HCT116 (cell line): ENCODE measurements around the gene POLK. TPM values are rescaled to one million over a fixed set of nuclear protein-coding genes. Genes with fewer than 3 reads are reported as not detected.

Experiments used
- ATAC-seq: fragments of 200-7000 bp; cut with Tn5 transposase; 2 replicates; pipeline ENCODE4 v1.9.1; 2020; ENCODE audit warnings: mild to moderate bottlenecking, moderate library complexity
- BruUV-seq: library from RNA; stranded (reverse); fragments of 400-500 nt; replicated peaks from 2 replicates; lab custom pipeline; 2021; lab: Mats Ljungman, UMichigan
- CTCF ChIA-PET: fragments of 300-600 bp; sonication (Branson Sonifier 250); formaldehyde crosslinking; loops from one replicate; lab custom pipeline; 2021; ENCODE audit warnings: antibody characterized with exemption; lab: Charles Lee
- POLR2A ChIA-PET: fragments of 300-600, 350-600 bp; sonication (Branson Sonifier 250); formaldehyde crosslinking; loops from one replicate; lab custom pipeline; 2021; ENCODE audit warnings: antibody characterized with exemption; lab: Charles Lee
- RAD21 ChIA-PET, 2 experiments: fragments of 300-600 bp; sonication (Branson Sonifier 250); formaldehyde crosslinking; loops; one replicate each; lab custom pipeline; 2023; ENCODE audit warnings: low total read pairs in 2 of 2; ENCODE audit not compliant: uncharacterized antibody in 2 of 2, unreplicated experiment in 2 of 2, low non-redundant PET in 1 of 2; lab: Charles Lee
- DNase-seq: peaks from one replicate; pipeline ENCODE4 v3.0.0-alpha.2; 2010; ENCODE audit warnings: low read depth, low spot score
- H2AFZ ChIP-seq: fragments of 200-600 bp; shearing (Covaris generic), sonication (generic); 2 replicates; pipeline ENCODE4 v1.6.1; 2017; ENCODE audit warnings: low read depth, mixed run types, mixed read lengths, antibody characterized with exemption, low read length; ENCODE audit not compliant: poor library complexity, severe bottlenecking
- H3K27ac ChIP-seq: 2 replicates; pipeline ENCODE4 v1.5.1; 2012; ENCODE audit warnings: low read depth, low read length
- H3K27me3 ChIP-seq: fragments of 200-600 bp; sonication (generic); 2 replicates; pipeline ENCODE4 v1.6.1; 2016; ENCODE audit warnings: mixed run types, low read length, mixed read lengths; ENCODE audit not compliant: insufficient read depth
- H3K36me3 ChIP-seq, 2 experiments: fragments of 200-500 bp in 1 of 2; fragments of 200-600 bp in 1 of 2; sonication (Bioruptor generic) in 1 of 2; sonication (generic) in 1 of 2; 2 replicates each; pipeline versions ENCODE4 v1.5.1 to v1.6.1; 2014 to 2016; ENCODE audit warnings: low read length in 2 of 2, inconsistent platforms in 1 of 2, mixed read lengths in 1 of 2, mixed run types in 1 of 2; ENCODE audit not compliant: insufficient read depth in 2 of 2, control insufficient read depth in 1 of 2
- H3K4me1 ChIP-seq, 2 experiments: fragments of 200-600 bp in 1 of 2; sonication (generic) in 1 of 2; 2 replicates each; pipeline versions ENCODE4 v1.5.1 to v1.6.1; 2012 to 2017; ENCODE audit warnings: low read length in 2 of 2, inconsistent platforms in 1 of 2, mild to moderate bottlenecking in 1 of 2, mixed read lengths in 1 of 2, mixed run types in 1 of 2, moderate library complexity in 1 of 2; ENCODE audit not compliant: insufficient read depth in 2 of 2, control insufficient read depth in 1 of 2
- H3K4me2 ChIP-seq: fragments of 200-600 bp; sonication (generic); 2 replicates; pipeline ENCODE4 v1.6.1; 2017; ENCODE audit warnings: mixed run types, low read length, mixed read lengths
- H3K4me3 ChIP-seq, 2 experiments: fragments of 200-600 bp in 1 of 2; sonication (generic) in 1 of 2; replicated peaks in 1 of 2; 2 replicates each; pipeline ENCODE4 v1.5.1; 2011 to 2016; ENCODE audit warnings: low read length in 2 of 2, control low read depth in 1 of 2, low read depth in 1 of 2, mild to moderate bottlenecking in 1 of 2, mixed read lengths in 1 of 2, mixed run types in 1 of 2
- H3K79me2 ChIP-seq: fragments of 200-600 bp; sonication (generic); 2 replicates; pipeline ENCODE4 v1.6.1; 2017; ENCODE audit warnings: mild to moderate bottlenecking, mixed run types, low read length, moderate library complexity, mixed read lengths; ENCODE audit not compliant: insufficient read depth
- H3K9ac ChIP-seq: fragments of 200-600 bp; sonication (generic); 2 replicates; pipeline ENCODE4 v1.6.1; 2016; ENCODE audit warnings: low read length, mixed read lengths
- H3K9me2 ChIP-seq: fragments of 200-600 bp; sonication (generic), shearing (Covaris generic); 2 replicates; pipeline ENCODE4 v1.6.1; 2017; ENCODE audit warnings: mixed run types, mild to moderate bottlenecking, moderate library complexity; ENCODE audit not compliant: insufficient read depth
- H3K9me3 ChIP-seq, 2 experiments: fragments of 200-500 bp in 1 of 2; fragments of 200-600 bp in 1 of 2; sonication (Bioruptor generic) in 1 of 2; sonication (generic) in 1 of 2; 2 replicates each; pipeline ENCODE4 v1.6.1; 2014 to 2017; ENCODE audit warnings: low read length in 2 of 2, mixed read lengths in 2 of 2, inconsistent platforms in 1 of 2, low read depth in 1 of 2, mild to moderate bottlenecking in 1 of 2, mixed run types in 1 of 2, moderate library complexity in 1 of 2; ENCODE audit not compliant: control insufficient read depth in 1 of 2, insufficient read depth in 1 of 2
- H4K20me1 ChIP-seq: fragments of 200-600 bp; sonication (generic), shearing (Covaris generic); 2 replicates; pipeline ENCODE4 v1.6.1; 2017; ENCODE audit warnings: mixed run types, mild to moderate bottlenecking, moderate library complexity; ENCODE audit not compliant: insufficient read depth
- CBX3 ChIP-seq: IDR thresholded peaks from 2 replicates; pipeline ENCODE4 v1.6.1; 2012; ENCODE audit warnings: low read depth
- CEBPB ChIP-seq: IDR thresholded peaks from 2 replicates; pipeline ENCODE4 v1.6.1; 2012; ENCODE audit warnings: low read depth
- CTCF ChIP-seq, 3 experiments: fragments of 200-600 bp in 1 of 3; sonication (generic) in 1 of 3; IDR thresholded peaks in 2 of 3; conservative IDR thresholded peaks in 1 of 3; 2 replicates each; pipeline ENCODE4 v1.5.1; 2012 to 2017; ENCODE audit warnings: low read depth in 2 of 3, low read length in 2 of 3, antibody characterized with exemption in 1 of 3, borderline replicate concordance in 1 of 3, control low read depth in 1 of 3, mild to moderate bottlenecking in 1 of 3, mixed read lengths in 1 of 3, mixed run types in 1 of 3, moderate library complexity in 1 of 3; ENCODE audit not compliant: insufficient read depth in 1 of 3
- EGR1 ChIP-seq: IDR thresholded peaks from 2 replicates; pipeline ENCODE4 v1.6.1; 2012; ENCODE audit warnings: low read depth
- EZH2 ChIP-seq: fragments of 200-600 bp; sonication (generic); IDR thresholded peaks from 2 replicates; pipeline ENCODE4 v1.6.1; 2017; ENCODE audit warnings: antibody characterized with exemption, mixed run types
- FOSL1 ChIP-seq: IDR thresholded peaks from 2 replicates; pipeline ENCODE4 v1.6.1; 2012; ENCODE audit warnings: low read depth
- JUND ChIP-seq: IDR thresholded peaks from 2 replicates; pipeline ENCODE4 v1.6.1; 2012
- POLR2A ChIP-seq: IDR thresholded peaks from 2 replicates; pipeline ENCODE4 v1.7.0; 2011; ENCODE audit warnings: borderline replicate concordance; ENCODE audit not compliant: insufficient read depth, insufficient read length; ENCODE audit errors: extremely low read depth
- POLR2AphosphoS5 ChIP-seq: IDR thresholded peaks from 2 replicates; pipeline ENCODE4 v1.6.1; 2011; ENCODE audit warnings: mild to moderate bottlenecking, low read depth, low read length, moderate library complexity
- RAD21 ChIP-seq: IDR thresholded peaks from 2 replicates; pipeline ENCODE4 v1.6.1; 2012; ENCODE audit warnings: low read depth, mild to moderate bottlenecking
- REST ChIP-seq: IDR thresholded peaks from 2 replicates; pipeline ENCODE4 v1.6.1; 2012; ENCODE audit warnings: low read depth
- SP1 ChIP-seq: IDR thresholded peaks from 2 replicates; pipeline ENCODE4 v1.6.1; 2012; ENCODE audit warnings: low read depth
- TCF7L2 ChIP-seq: IDR thresholded peaks from 2 replicates; pipeline ENCODE4 v1.7.0; 2011; ENCODE audit warnings: borderline replicate concordance, inconsistent platforms; ENCODE audit not compliant: insufficient read depth, insufficient read length; ENCODE audit errors: extremely low read depth
- YY1 ChIP-seq: IDR thresholded peaks from 2 replicates; pipeline ENCODE4 v1.6.1; 2011; ENCODE audit warnings: low read length, low read depth, moderate library complexity, mild to moderate bottlenecking; ENCODE audit not compliant: insufficient replicate concordance; ENCODE audit errors: extremely low read depth
- ZBTB33 ChIP-seq: IDR thresholded peaks from 2 replicates; pipeline ENCODE4 v1.6.1; 2011; ENCODE audit warnings: mild to moderate bottlenecking, low read length, moderate library complexity; ENCODE audit not compliant: insufficient replicate concordance; ENCODE audit errors: extremely low read depth
- ZFX ChIP-seq: fragments of 450-650 bp; IDR thresholded peaks from 2 replicates; pipeline ENCODE4 v1.6.1; 2017
- ZNF274 ChIP-seq: fragments of 200-500 bp; sonication (Bioruptor generic); IDR thresholded peaks from 2 replicates; pipeline ENCODE4 v1.6.1; 2014; ENCODE audit warnings: mild to moderate bottlenecking, low read depth, low read length, inconsistent platforms
- intact Hi-C: fragments of 100-400 bp; cut with micrococcal nuclease; formaldehyde crosslinking; loops from 2 replicates; pipeline ENCODE4 v1.10.0; 2022
- total RNA-seq: library from RNA; stranded (reverse); gene quantifications from one replicate; pipeline ENCODE4 v1.2.1, GENCODE V29; 2021; ENCODE audit not compliant: unreplicated experiment
- TF ChIP-seq, protein P1 (sequence below): IDR thresholded peaks from 2 replicates; pipeline ENCODE4 v1.6.1; 2012

Gene POLK
- total RNA-seq, 1 experiment from 2014 or later, result 17.3 TPM

DNA sequence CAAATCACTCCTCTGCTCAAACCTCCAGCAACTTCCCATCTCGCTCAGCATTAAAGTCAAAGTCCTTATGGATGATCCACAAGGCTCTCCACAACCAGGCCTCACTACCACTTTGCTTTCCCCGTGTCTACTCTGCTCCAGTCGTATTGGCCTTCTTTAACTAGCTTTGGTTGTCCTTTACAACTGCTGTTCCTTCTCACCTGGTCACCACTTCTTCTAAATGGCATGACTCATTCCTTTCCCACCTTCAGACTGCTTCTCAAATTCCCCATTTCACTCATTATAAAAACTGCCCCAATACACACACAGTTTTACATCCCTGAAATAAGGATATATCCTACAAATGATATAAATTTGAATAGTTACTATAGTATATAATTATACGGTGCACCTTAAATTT, 30.7 kb upstream of the POLK start:
- POLR2A ChIA-PET, result no interaction called here
- peaks cover 18% of the 10 kb centered on the region for H3K79me2 ChIP-seq

More for the DNA sequence above, 30.7 kb upstream of the POLK start:
- Histone ChIP-seq H3K9me3 (peaks cover 4% of the 10 kb centered on the region in 2 experiments; a peak in 3 of 4 replicates), H3K27me3 (no peaks in the 10 kb centered on the region), H3K27ac (no peak overlapping the region), H2AFZ (no peak overlapping the region), H3K4me1 (no peaks in the 10 kb centered on the region), H4K20me1 (no peaks in the 10 kb centered on the region), H3K4me3 (no peak overlapping the region), H3K36me3 (no peaks in the 10 kb centered on the region), H3K9me2 (no peaks in the 10 kb centered on the region), H3K4me2 (no peak overlapping the region), H3K9ac (no peak overlapping the region)
- BruUV-seq, result no TSS peak
- ChIA-PET RAD21 (no interaction called here), CTCF (no interaction called here)
- TF ChIP-seq RAD21, result no peak
- no peak for TF ChIP-seq EGR1
- TF ChIP-seq CBX3, result no peak
- TF ChIP-seq ZFX, result no peak
- TF ChIP-seq YY1, result no peak
- TF ChIP-seq CEBPB, result no peak
- TF ChIP-seq CTCF (IDR thresholded peaks at IDR 0.05 in 2 of 3, conservative IDR thresholded peaks at IDR 0.05 in 1 of 3; ENCODE audit: borderline replicate concordance in 1 of 3, insufficient read depth in 1 of 3, low read depth in 2 of 3, low read length in 2 of 3), result no peak
- no peak for TF ChIP-seq SP1
- no peak for TF ChIP-seq ZBTB33
- no peak for TF ChIP-seq POLR2A
- TF ChIP-seq, protein P1, sequence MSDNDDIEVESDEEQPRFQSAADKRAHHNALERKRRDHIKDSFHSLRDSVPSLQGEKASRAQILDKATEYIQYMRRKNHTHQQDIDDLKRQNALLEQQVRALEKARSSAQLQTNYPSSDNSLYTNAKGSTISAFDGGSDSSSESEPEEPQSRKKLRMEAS, result no peak
- no peak for TF ChIP-seq POLR2AphosphoS5
- no peak for TF ChIP-seq JUND
- no peak for TF ChIP-seq EZH2
- TF ChIP-seq ZNF274, result no peak
- TF ChIP-seq TCF7L2, result no peak
- no peak for TF ChIP-seq REST
- no peak for TF ChIP-seq FOSL1
- intact Hi-C loops, result no loop called here
- no peak for ATAC-seq
- no peak for DNase-seq
